Measurements from ENCODE around the gene RIT2.
A peak's percentile ranks its signal among the peaks of the same experiment; 100 is the strongest.

RIT2 gene

DNA sequence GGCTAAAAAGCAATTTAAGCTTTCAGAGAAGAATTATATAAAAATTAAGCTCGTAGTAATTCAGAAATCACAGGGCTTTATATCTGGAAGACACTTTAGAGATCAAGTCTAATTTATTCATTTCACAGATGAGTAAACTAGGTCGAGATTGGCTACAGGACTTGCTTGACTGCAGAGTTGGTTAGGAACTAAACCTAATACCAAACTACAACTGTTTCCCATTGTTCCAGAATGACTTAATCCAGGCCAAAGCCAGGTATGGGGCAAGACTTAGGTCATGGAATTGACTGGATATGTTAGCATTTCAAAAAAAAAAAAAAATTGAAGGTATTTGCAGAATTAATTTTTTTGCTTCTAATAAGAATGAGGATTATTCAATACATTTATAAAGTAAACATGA lies 146.1 kb downstream of the RIT2 start:
- ATAC-seq = no peak
- TF ChIP-seq RARB (CRISPR knock-in tag; IDR thresholded peaks at IDR 0.05) (no peak), SNAI2 (CRISPR knock-in tag; IDR thresholded peaks at IDR 0.05) (no peak), ZC3H10 (CRISPR knock-in tag; IDR thresholded peaks at IDR 0.05) (no peak), ZFP30 (CRISPR knock-in tag; IDR thresholded peaks at IDR 0.05) (no peak), CSDC2 (CRISPR knock-in tag; IDR thresholded peaks at IDR 0.05) (no peak), GLIS3 (CRISPR knock-in tag; IDR thresholded peaks at IDR 0.05) (no peak), ZNF70 (CRISPR knock-in tag; IDR thresholded peaks at IDR 0.05) (no peak), TOX (CRISPR knock-in tag; IDR thresholded peaks at IDR 0.05; ENCODE audit: borderline replicate concordance) (no peak), OSR1 (CRISPR knock-in tag; IDR thresholded peaks at IDR 0.05) (no peak), ZFP3 (CRISPR knock-in tag; IDR thresholded peaks at IDR 0.05) (no peak), BACH2 (CRISPR knock-in tag; IDR thresholded peaks at IDR 0.05; ENCODE audit: borderline replicate concordance) (no peak)
- TF ChIP-seq, protein P1, sequence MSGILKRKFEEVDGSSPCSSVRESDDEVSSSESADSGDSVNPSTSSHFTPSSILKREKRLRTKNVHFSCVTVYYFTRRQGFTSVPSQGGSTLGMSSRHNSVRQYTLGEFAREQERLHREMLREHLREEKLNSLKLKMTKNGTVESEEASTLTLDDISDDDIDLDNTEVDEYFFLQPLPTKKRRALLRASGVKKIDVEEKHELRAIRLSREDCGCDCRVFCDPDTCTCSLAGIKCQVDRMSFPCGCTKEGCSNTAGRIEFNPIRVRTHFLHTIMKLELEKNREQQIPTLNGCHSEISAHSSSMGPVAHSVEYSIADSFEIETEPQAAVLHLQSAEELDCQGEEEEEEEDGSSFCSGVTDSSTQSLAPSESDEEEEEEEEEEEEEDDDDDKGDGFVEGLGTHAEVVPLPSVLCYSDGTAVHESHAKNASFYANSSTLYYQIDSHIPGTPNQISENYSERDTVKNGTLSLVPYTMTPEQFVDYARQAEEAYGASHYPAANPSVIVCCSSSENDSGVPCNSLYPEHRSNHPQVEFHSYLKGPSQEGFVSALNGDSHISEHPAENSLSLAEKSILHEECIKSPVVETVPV (CRISPR knock-in tag; IDR thresholded peaks at IDR 0.05) = no peak

DNA sequence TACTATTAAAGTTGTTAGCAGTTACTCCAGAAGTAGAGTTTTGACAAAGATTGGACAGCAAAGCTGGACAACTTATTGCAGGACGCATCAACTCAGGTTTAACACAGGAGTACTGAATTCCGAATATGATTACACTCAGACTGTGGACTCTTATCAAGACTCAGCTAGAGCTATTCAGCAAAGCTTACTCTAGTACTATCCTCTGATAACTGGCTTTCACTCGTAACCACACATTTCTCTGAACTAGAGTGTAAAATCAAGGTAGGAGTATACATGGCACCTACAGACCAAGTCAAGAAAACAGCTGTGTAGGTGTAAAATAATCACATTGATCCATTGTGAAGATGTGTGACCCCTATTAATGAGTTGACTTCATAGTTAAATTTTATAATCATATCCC lies 154.2 kb downstream of the RIT2 start:
- ATAC-seq = no peak

DNA sequence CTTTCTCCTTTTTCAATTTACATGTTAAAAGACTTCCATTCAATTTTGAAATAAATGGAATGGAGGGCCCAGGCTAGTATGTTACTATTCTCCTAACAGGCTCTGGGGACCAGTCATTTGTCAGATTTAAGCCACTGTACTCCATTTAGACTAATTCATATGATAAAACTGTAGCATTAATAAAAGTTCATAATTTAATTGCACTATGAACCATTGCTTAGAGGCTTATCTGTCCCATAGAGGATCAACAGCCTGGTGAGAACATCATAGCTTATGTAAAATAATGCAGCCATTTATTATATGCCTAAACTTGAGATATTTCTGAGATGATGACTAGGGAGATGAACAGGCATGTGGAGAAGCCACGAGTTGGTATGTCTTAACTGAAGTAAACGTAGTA lies 156.0 kb downstream of the RIT2 start:
- ATAC-seq = no peak
- TF ChIP-seq ISL1 (CRISPR knock-in tag; IDR thresholded peaks at IDR 0.05) (peak; percentile 33; the same call in 1 of the 2 replicates), ZNF70 (CRISPR knock-in tag; IDR thresholded peaks at IDR 0.05) (no peak)

More for the DNA sequence above, 154.2 kb downstream of the RIT2 start:
- TF ChIP-seq ZNF70 (CRISPR knock-in tag; IDR thresholded peaks at IDR 0.05) (no peak), ZFP30 (CRISPR knock-in tag; IDR thresholded peaks at IDR 0.05) (no peak), RARB (CRISPR knock-in tag; IDR thresholded peaks at IDR 0.05) (no peak), TOX (CRISPR knock-in tag; IDR thresholded peaks at IDR 0.05; ENCODE audit: borderline replicate concordance) (no peak), ZNF8 (CRISPR knock-in tag; IDR thresholded peaks at IDR 0.05) (no peak), SNAI2 (CRISPR knock-in tag; IDR thresholded peaks at IDR 0.05) (no peak), ESRRG (CRISPR knock-in tag; IDR thresholded peaks at IDR 0.05) (no peak), PPARA (CRISPR knock-in tag; IDR thresholded peaks at IDR 0.05; ENCODE audit: borderline replicate concordance) (no peak), ARNTL (CRISPR knock-in tag; IDR thresholded peaks at IDR 0.05; ENCODE audit: borderline replicate concordance, low read depth) (no peak), CSDC2 (CRISPR knock-in tag; IDR thresholded peaks at IDR 0.05) (no peak), GLIS3 (CRISPR knock-in tag; IDR thresholded peaks at IDR 0.05) (no peak), BACH2 (CRISPR knock-in tag; IDR thresholded peaks at IDR 0.05; ENCODE audit: borderline replicate concordance) (no peak), ZNF565 (CRISPR knock-in tag; conservative IDR thresholded peaks at IDR 0.05; ENCODE audit: low read depth) (no peak), ZFP3 (CRISPR knock-in tag; IDR thresholded peaks at IDR 0.05) (no peak), ISL1 (CRISPR knock-in tag; IDR thresholded peaks at IDR 0.05) (no peak)
- TF ChIP-seq, protein P2, sequence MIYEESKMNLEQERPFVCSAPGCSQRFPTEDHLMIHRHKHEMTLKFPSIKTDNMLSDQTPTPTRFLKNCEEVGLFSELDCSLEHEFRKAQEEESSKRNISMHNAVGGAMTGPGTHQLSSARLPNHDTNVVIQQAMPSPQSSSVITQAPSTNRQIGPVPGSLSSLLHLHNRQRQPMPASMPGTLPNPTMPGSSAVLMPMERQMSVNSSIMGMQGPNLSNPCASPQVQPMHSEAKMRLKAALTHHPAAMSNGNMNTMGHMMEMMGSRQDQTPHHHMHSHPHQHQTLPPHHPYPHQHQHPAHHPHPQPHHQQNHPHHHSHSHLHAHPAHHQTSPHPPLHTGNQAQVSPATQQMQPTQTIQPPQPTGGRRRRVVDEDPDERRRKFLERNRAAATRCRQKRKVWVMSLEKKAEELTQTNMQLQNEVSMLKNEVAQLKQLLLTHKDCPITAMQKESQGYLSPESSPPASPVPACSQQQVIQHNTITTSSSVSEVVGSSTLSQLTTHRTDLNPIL (CRISPR knock-in tag; IDR thresholded peaks at IDR 0.05; ENCODE audit: low read depth) = no peak
- TF ChIP-seq, protein P3, sequence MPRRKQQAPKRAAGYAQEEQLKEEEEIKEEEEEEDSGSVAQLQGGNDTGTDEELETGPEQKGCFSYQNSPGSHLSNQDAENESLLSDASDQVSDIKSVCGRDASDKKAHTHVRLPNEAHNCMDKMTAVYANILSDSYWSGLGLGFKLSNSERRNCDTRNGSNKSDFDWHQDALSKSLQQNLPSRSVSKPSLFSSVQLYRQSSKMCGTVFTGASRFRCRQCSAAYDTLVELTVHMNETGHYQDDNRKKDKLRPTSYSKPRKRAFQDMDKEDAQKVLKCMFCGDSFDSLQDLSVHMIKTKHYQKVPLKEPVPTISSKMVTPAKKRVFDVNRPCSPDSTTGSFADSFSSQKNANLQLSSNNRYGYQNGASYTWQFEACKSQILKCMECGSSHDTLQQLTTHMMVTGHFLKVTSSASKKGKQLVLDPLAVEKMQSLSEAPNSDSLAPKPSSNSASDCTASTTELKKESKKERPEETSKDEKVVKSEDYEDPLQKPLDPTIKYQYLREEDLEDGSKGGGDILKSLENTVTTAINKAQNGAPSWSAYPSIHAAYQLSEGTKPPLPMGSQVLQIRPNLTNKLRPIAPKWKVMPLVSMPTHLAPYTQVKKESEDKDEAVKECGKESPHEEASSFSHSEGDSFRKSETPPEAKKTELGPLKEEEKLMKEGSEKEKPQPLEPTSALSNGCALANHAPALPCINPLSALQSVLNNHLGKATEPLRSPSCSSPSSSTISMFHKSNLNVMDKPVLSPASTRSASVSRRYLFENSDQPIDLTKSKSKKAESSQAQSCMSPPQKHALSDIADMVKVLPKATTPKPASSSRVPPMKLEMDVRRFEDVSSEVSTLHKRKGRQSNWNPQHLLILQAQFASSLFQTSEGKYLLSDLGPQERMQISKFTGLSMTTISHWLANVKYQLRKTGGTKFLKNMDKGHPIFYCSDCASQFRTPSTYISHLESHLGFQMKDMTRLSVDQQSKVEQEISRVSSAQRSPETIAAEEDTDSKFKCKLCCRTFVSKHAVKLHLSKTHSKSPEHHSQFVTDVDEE (CRISPR knock-in tag; IDR thresholded peaks at IDR 0.05) = no peak

DNA sequence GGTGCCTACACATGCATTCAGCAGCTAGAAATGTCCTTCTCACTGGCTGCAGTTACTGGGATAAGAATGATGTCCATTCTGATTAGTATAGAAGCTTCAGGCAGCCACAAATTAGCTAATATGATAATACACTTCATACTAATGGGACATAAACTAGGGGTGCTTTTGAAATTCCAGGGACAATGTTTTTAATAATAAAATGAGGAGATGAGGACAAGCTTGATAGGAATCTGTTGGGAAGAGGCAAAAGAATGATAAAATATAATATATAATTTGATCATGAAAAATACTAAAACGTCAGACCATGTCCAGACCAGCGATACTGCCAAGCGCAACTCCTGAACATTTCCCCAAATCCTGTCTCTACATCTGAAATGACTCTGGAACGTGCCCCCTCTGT lies 157.1 kb downstream of the RIT2 start:
- no peak for ATAC-seq
- TF ChIP-seq ISL1 (CRISPR knock-in tag; IDR thresholded peaks at IDR 0.05) = peak; percentile 82
- TF ChIP-seq OSR1 (CRISPR knock-in tag; IDR thresholded peaks at IDR 0.05) = no peak
- TF ChIP-seq, protein P3 (CRISPR knock-in tag; IDR thresholded peaks at IDR 0.05) = 0 out of 2 replicates have a peak, but pooled peaks have one; percentile 13
- peak; percentile 13; the same call in 1 of the 2 replicates for TF ChIP-seq TCF4 (CRISPR knock-in tag; IDR thresholded peaks at IDR 0.05; ENCODE audit: borderline replicate concordance)

All from SK-N-SH treated with all-trans-retinoic acid at 6 μM for 48 hours (cell line).